Upper lobe of right lung (tissue), 1 donor: ENCODE results near the gene TEKT2. TPM values are rescaled to one million over a fixed set of nuclear protein-coding genes. Genes with fewer than 3 reads are reported as not detected.

ENCODE experiments used
- ATAC-seq: fragments of 200-7000 bp; cut with Tn5 transposase; one replicate; pipeline ENCODE4 v1.9.1; 2020; ENCODE audit warnings: mild to moderate bottlenecking, moderate library complexity
- DNase-seq: peaks from one replicate; pipeline ENCODE4 v3.0.0-alpha.2; 2020
- H3K27ac ChIP-seq: fragments of 200-600 bp; one replicate; pipeline ENCODE4 v1.8.0; 2022
- H3K27me3 ChIP-seq: fragments of 200-600 bp; one replicate; pipeline ENCODE4 v1.8.0; 2022; ENCODE audit warnings: mild to moderate bottlenecking
- H3K36me3 ChIP-seq: fragments of 200-600 bp; one replicate; pipeline ENCODE4 v1.8.0; 2022
- H3K4me1 ChIP-seq: fragments of 200-600 bp; one replicate; pipeline ENCODE4 v1.8.0; 2022
- H3K4me3 ChIP-seq: fragments of 200-600 bp; one replicate; pipeline ENCODE4 v1.8.0; 2022; ENCODE audit warnings: mild to moderate bottlenecking
- H3K9me3 ChIP-seq: fragments of 200-600 bp; one replicate; pipeline ENCODE4 v1.8.0; 2022
- intact Hi-C: fragments of 100-400 bp; cut with DNase I; formaldehyde crosslinking; loops from one replicate; pipeline ENCODE4 v1.11.0; 2022
- long read RNA-seq: library from polyadenylated mRNA; unstranded; transcript quantifications from one replicate; pipeline ENCODE4 v2.0.0, GENCODE V29; 2021
- total RNA-seq: library from RNA; stranded (reverse); fragmentation: NEBNext Ultra II Directional; extraction: Animal tissue kit (Norgen Biotek cat#: 25700); gene quantifications from one replicate; pipeline ENCODE4 v1.2.1, GENCODE V29; 2021
- TF ChIP-seq, protein P1 (sequence below): fragments of 200-600 bp; IDR thresholded peaks from one replicate; pipeline ENCODE4 v1.8.0; 2022; ENCODE audit warnings: antibody characterized with exemption
- donor health status: DM: no; HTN: yes; CAD: no; lungs with severe emphysema.

Gene TEKT2, protein sequence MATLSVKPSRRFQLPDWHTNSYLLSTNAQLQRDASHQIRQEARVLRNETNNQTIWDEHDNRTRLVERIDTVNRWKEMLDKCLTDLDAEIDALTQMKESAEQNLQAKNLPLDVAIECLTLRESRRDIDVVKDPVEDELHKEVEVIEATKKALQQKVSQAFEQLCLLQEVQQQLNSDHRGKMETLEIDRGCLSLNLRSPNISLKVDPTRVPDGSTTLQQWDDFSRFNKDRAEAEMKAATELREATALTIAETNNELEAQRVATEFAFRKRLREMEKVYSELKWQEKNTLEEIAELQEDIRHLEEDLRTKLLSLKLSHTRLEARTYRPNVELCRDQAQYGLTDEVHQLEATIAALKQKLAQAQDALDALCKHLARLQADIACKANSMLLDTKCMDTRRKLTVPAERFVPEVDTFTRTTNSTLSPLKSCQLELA
- 0.35 TPM for total RNA-seq
- long read RNA-seq: 0 reads

DNA sequence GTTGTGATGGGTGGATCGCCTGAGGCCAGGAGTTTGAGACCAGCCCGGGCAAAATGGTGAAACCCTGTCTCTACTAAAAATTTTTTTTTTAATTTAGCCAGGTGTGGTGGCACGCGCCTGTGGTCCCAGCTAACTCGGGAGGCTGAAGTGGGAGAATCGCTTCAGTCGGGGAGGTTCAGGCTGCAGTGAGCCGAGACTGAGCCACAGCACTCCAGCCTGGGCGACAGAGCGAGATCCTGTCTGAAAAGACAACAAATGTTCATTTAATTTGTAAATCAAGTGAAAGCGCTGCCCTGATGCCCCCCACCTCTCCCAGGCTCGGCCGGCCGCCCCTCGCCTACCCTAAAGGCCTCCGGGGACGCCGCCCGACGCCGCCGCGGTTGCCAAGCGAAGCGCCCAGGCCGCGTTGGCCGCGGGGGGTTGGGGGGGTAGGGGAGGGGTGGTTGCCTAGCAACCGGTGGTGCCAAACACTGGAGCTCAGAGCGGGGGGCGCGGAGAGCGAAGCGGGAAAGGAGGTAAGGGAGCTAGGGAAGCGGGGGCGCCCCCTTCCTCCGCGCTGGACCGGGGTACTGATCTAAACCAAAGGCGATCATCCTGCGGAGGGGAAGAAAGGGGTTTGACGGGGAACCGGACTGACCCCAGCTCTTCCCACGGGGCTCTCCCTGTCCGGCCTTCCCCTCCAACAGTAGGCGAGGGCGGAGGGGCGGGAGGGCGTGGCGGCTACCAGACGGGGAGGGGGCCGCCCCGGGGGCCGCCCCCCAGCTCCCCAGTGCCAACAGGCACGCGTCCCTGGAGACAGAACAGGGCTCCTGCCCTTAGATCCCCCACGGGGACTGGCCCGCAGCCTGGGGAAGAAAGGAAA lies at the start of gene TEKT2:
Gene TEKT2, plus strand, starts transcription at position 460 of the 862 bp plus-strand sequence. CDS start 828 bp downstream, outside the sequence.
- Histone ChIP-seq H3K9me3 (no peaks in the 10 kb centered on the region), H3K4me3 (peak within 1 kb of the TSS; percentile 46), H3K27ac (no peak within 1 kb of the TSS), H3K27me3 (peaks cover 8% of the 10 kb centered on the region), H3K36me3 (no peaks in the 10 kb centered on the region), H3K4me1 (peaks cover 14% of the 10 kb centered on the region)
- intact Hi-C loops: no loop called here
- peak; percentile 1 for ATAC-seq
- TF ChIP-seq, protein P1, sequence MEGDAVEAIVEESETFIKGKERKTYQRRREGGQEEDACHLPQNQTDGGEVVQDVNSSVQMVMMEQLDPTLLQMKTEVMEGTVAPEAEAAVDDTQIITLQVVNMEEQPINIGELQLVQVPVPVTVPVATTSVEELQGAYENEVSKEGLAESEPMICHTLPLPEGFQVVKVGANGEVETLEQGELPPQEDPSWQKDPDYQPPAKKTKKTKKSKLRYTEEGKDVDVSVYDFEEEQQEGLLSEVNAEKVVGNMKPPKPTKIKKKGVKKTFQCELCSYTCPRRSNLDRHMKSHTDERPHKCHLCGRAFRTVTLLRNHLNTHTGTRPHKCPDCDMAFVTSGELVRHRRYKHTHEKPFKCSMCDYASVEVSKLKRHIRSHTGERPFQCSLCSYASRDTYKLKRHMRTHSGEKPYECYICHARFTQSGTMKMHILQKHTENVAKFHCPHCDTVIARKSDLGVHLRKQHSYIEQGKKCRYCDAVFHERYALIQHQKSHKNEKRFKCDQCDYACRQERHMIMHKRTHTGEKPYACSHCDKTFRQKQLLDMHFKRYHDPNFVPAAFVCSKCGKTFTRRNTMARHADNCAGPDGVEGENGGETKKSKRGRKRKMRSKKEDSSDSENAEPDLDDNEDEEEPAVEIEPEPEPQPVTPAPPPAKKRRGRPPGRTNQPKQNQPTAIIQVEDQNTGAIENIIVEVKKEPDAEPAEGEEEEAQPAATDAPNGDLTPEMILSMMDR: no peak
- peak; percentile 73 for DNase-seq

DNA sequence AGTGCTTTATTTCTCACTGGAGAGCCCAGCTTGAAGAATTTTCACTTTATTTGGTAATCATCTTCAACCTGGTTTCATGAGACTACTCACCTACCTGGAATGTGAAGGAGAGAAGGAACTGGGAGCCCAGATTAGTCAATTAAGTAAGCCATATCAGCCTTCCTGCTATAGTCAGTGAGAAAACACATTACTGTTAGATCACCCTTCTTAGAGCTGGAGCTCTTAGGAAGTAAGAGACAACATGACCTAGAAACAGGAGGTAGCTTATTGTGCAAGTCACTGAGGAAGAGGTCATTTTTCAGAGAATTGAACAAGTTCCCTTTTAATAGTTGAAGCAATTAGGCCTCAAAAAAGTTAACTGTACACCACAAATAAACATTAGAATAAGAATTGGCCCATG lies 49.2 kb upstream of the TEKT2 start:
- TF ChIP-seq, protein P1: no peak
- Histone ChIP-seq H3K9me3 (no peaks in the 10 kb centered on the region), H3K4me3 (no peak overlapping the region), H3K36me3 (peaks cover 52% of the 10 kb centered on the region), H3K27ac (peak overlapping the region; percentile 67), H3K27me3 (no peaks in the 10 kb centered on the region), H3K4me1 (peaks cover 4% of the 10 kb centered on the region)
- ATAC-seq (peak; percentile 98), DNase-seq (no peak)
- intact Hi-C loops: no loop called here

DNA sequence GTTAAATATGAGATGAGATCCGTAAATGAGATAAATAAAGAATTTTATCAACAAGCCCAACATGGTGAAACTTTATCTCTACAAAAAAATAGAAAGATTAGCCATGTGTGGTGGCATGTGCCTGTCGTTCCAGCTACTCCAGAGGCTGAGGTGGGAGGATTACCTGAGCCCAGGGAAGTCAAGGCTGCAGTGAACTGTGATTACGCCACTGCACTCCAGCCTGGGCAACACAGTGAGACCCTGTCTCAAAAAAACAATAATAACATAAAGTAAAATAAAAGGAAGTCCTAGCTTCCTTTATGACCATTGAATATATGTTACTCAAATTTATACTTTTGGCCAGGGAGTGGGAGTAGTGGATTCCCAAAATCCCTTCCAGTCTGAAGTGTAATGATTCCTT lies 48.7 kb upstream of the TEKT2 start:
- Histone ChIP-seq H3K4me3 (no peak overlapping the region), H3K36me3 (peaks cover 55% of the 10 kb centered on the region), H3K27me3 (no peaks in the 10 kb centered on the region), H3K9me3 (no peaks in the 10 kb centered on the region), H3K27ac (peak overlapping the region; percentile 67), H3K4me1 (peaks cover 4% of the 10 kb centered on the region)
- DNase-seq: no peak
- intact Hi-C loops: no loop called here
- TF ChIP-seq, protein P1: no peak
- ATAC-seq: no peak

DNA sequence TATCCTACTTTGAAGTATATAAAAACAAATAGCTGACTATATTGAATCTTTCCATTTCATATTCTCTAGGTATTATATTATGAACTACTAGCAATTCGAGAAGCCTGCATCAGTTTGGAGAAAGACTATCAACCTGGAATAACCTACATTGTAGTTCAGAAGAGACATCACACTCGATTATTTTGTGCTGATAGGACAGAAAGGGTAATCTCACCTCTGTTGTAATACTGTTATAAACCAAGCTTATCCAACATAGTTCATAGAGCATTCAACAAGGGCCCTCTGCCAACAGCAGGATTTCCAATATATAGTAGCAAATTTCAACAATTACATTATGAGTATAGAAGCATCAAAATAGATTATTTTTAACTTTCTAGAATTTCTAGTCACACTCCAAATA lies 43.7 kb upstream of the TEKT2 start:
- no peaks in the 10 kb centered on the region for H3K4me1 ChIP-seq
- no peaks in the 10 kb centered on the region for H3K9me3 ChIP-seq
- no peak for ATAC-seq
- H3K27me3 ChIP-seq: no peaks in the 10 kb centered on the region
- TF ChIP-seq, protein P1: no peak
- H3K27ac ChIP-seq: no peak overlapping the region
- intact Hi-C loops: no loop called here
- H3K36me3 ChIP-seq: peaks cover 83% of the 10 kb centered on the region
- H3K4me3 ChIP-seq: no peak overlapping the region
- DNase-seq: no peak

DNA sequence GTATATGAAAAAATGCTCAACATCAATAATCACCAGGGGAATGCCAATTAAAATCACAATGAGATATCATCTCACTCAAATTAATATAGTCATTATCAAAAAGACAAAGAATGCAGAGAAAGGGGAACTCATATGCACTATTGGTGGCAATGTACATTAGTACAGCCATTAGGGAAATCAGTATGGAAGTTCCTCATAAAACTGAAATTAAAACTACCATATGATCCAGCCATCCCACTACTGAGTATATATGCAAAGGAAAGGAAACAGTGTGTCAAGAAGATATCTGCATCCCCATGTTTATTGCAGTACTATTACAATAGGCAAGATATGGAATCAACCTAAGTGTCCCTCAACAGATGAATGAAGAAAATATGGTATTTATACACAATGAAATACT lies 32.1 kb upstream of the TEKT2 start:
- intact Hi-C loops: no loop called here
- Histone ChIP-seq H3K4me1 (no peaks in the 10 kb centered on the region), H3K27me3 (no peaks in the 10 kb centered on the region), H3K4me3 (no peak overlapping the region), H3K27ac (no peak overlapping the region), H3K9me3 (no peaks in the 10 kb centered on the region), H3K36me3 (peaks cover 29% of the 10 kb centered on the region)
- peak; percentile 58 for ATAC-seq
- TF ChIP-seq, protein P1: no peak
- no peak for DNase-seq
